ENCODE measurements around the gene ZNF18. TPM values are rescaled to one million over a fixed set of nuclear protein-coding genes. Genes with fewer than 3 reads are reported as not detected.
"Not testable (repeated sequence)": the region's sequence is repeated elsewhere in the genome, so short reads cannot be mapped to it uniquely, and the experiment has no call there.

ZNF18 gene
- total RNA-seq, 1 donor from 2014 or later, result 11.0 TPM

DNA sequence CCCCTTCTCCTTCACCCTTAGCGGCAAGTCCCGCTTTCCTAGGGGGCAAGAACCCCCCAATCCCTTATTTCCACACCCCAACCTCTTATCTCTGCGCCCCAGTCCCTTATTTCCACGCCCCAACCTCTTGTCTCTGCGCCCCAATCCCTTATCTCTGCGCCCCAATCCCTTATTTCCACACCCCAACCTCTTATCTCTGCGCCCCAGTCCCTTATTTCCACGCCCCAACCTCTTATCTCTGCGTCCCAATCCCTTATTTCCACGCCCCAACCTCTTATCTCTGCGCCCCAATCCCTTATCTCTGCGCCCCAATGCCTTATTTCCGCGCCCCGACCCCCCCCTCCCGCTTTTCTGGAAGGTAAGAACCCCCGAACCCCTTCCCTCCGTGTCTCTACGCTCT, 24.5 kb downstream of the ZNF18 start:
- Mint-ChIP-seq H3K9me3 (peaks cover 15% of the 10 kb centered on the region), H3K36me3 (ENCODE audit: low read depth) (peaks cover 18% of the 10 kb centered on the region)
- H3K27ac Mint-ChIP-seq; intact Hi-C loops (cut with micrococcal nuclease); H3K27me3 Mint-ChIP-seq (ENCODE audit: insufficient read depth); DNase-seq (ENCODE audit: low spot score); H3K4me3 Mint-ChIP-seq; H3K4me1 Mint-ChIP-seq (ENCODE audit: low read depth): not testable (repeated sequence)

DNA sequence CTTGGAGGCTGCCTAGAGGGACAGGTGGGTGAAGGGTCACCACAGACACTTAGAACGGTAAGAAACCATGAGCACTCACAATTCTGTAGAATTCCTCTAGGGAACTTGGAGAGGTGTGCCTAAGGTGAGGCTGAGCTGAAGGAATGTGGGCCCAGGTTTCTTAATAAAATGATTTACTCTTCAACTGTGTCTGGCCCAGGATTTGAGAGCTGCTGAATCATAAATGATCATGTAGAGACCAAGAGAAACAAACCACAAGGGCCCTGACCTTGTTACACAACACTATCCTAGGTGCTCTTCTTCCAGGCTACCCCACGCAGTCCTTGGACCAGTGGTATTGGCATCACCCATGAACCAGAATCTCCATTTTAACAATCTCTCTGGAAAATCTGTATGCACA, 27.7 kb downstream of the ZNF18 start:
- DNase-seq (ENCODE audit: low spot score), result no peak
- Mint-ChIP-seq H3K9me3 (peaks cover 38% of the 10 kb centered on the region), H3K36me3 (ENCODE audit: low read depth) (no peaks in the 10 kb centered on the region)

DNA sequence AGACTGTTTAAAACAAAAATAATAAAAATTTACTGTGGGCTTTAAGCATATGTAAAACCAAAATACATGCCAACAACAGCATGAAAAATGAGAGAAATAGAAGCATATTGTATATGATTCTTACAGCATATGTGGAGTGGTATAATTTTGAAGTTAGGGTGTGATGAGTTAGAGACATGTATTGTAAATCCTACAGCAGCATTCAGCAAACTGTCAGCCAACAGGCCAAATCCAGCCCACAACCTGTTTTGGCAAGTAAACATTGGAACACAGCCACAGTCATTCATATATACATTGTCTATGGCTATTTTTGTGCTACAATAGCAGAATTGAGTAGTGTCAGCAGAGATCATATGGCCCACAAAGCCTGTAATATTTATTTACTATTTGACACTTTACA, 42.3 kb downstream of the ZNF18 start:
- H3K9me3 Mint-ChIP-seq, result peaks cover 13% of the 10 kb centered on the region
- no peak overlapping the region for H3K4me3 Mint-ChIP-seq
- H3K27me3 Mint-ChIP-seq (ENCODE audit: insufficient read depth), result no peaks in the 10 kb centered on the region
- intact Hi-C loops (cut with micrococcal nuclease), result no loop called here
- H3K4me1 Mint-ChIP-seq (ENCODE audit: low read depth), result no peaks in the 10 kb centered on the region
- H3K36me3 Mint-ChIP-seq (ENCODE audit: low read depth), result no peaks in the 10 kb centered on the region
- DNase-seq (ENCODE audit: low spot score), result no peak
- no peak overlapping the region for H3K27ac Mint-ChIP-seq

More for the DNA sequence above, 27.7 kb downstream of the ZNF18 start:
- Mint-ChIP-seq H3K4me1 (ENCODE audit: low read depth) (no peaks in the 10 kb centered on the region), H3K4me3 (no peak overlapping the region), H3K27me3 (ENCODE audit: insufficient read depth) (no peaks in the 10 kb centered on the region), H3K27ac (no peak overlapping the region)
- intact Hi-C loops (cut with micrococcal nuclease), result no loop called here

DNA sequence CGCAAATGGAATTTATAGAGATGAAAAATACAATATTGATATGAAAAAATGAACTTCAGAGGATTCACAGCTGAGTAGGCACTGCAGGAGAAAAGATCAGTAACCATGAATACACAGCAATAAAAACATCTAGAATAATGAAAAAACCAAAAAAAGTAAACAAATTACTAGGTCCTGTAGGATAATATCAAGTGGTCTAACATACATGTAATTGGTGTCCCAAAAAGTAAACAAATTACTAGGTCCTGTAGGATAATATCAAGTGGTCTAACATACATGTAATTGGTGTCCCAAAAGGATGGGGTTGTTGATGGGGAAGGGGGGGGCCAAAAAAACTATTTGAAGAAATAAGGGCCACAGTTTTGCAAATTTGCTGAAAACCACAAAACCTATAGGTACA, 43.4 kb downstream of the ZNF18 start:
- Mint-ChIP-seq H3K9me3 (peaks cover 13% of the 10 kb centered on the region), H3K4me3 (no peak overlapping the region), H3K27me3 (ENCODE audit: insufficient read depth) (no peaks in the 10 kb centered on the region)

DNA sequence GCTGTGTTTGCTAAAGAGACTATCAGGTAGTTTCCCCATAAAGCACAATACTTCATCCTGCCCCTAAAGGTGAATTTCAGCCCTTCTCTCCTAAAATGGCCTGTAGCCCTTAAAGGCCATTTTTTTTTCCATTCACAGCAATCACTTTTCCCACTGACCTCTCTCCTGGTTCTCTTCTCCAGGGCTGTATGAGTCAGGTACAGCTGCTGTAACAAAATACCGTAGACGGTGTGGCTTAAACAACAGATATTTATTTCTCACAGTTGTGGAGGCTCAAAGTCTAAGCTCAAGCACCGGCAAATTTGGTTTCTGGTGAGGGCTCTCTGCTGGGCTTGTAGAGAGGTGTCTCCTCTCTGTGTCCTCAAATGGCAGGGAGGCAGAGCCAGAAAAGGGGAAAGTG, 44.7 kb downstream of the ZNF18 start:
- no peak overlapping the region for H3K4me3 Mint-ChIP-seq
- H3K9me3 Mint-ChIP-seq, result peaks cover 13% of the 10 kb centered on the region
- intact Hi-C loops (cut with micrococcal nuclease), result no loop called here
- H3K36me3 Mint-ChIP-seq (ENCODE audit: low read depth), result no peaks in the 10 kb centered on the region
- H3K27ac Mint-ChIP-seq, result no peak overlapping the region
- H3K4me1 Mint-ChIP-seq (ENCODE audit: low read depth), result no peaks in the 10 kb centered on the region
- DNase-seq (ENCODE audit: low spot score), result no peak
- no peaks in the 10 kb centered on the region for H3K27me3 Mint-ChIP-seq (ENCODE audit: insufficient read depth)

More for the DNA sequence above, 43.4 kb downstream of the ZNF18 start:
- intact Hi-C loops (cut with micrococcal nuclease), result no loop called here
- no peak for DNase-seq (ENCODE audit: low spot score)
- Mint-ChIP-seq H3K36me3 (ENCODE audit: low read depth) (no peaks in the 10 kb centered on the region), H3K4me1 (ENCODE audit: low read depth) (no peaks in the 10 kb centered on the region), H3K27ac (no peak overlapping the region)

DNA sequence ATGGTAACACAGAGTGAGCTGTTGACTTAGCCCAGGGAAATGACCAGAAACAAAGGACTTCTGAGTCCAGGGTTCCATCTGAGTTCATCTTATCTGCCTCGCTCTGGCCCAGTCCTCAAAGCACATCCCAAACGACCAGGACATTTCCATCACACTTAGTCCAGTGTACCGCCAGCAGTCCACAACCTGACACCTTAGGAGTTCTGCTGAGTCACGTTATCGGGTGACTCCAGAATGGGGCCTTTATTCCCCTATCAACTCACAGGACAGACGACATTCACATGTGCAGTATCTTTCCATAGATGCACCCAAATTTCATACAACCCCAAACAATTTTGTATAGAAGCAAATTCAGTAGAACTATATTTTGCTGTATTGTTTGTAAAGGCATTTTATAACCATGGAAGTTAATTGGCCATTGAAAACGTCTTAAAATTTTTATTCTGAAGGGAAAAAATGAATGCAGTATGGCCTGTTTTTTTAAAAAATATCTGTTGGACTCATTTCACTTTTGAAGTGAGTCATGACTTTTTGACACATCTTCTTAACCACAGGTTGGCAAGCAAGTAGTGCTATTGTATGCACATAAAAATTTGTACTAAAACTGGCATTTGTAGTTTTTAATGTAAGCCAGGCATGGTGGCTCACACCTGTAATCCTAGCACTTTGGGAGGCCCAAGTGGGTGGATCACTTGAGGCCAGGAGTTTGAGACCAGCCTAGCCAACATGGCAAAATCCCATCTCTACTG, 46.3 kb downstream of the ZNF18 start:
- H3K27me3 Mint-ChIP-seq (ENCODE audit: insufficient read depth), result no peaks in the 10 kb centered on the region
- no peak for DNase-seq (ENCODE audit: low spot score)

DNA sequence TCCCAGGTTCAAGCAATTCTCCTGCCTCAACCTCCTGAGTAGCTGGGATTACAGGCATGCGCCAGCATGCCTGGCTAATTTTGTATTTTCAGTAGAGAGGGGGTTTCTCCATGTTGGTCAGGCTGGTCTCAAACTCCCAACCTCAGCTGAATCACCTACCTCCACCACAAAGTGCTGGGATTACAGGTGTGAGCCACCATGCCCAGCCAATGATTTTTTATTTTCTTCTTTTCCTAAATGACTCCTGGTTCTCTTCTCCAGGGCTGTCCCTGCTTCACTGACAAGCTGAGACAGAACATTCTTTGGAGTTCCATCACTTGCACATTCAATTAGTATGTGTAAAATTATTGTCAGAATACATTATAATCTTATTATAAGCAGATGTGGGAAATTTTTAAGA, 47.7 kb downstream of the ZNF18 start:
- H3K27me3 Mint-ChIP-seq (ENCODE audit: insufficient read depth); H3K27ac Mint-ChIP-seq; intact Hi-C loops (cut with micrococcal nuclease); H3K4me1 Mint-ChIP-seq (ENCODE audit: low read depth); DNase-seq (ENCODE audit: low spot score); H3K4me3 Mint-ChIP-seq; H3K36me3 Mint-ChIP-seq (ENCODE audit: low read depth): not testable (repeated sequence)
- peaks cover 13% of the 10 kb centered on the region for H3K9me3 Mint-ChIP-seq

More for the DNA sequence above, 46.3 kb downstream of the ZNF18 start:
- H3K4me1 Mint-ChIP-seq (ENCODE audit: low read depth), result no peaks in the 10 kb centered on the region
- H3K9me3 Mint-ChIP-seq, result peaks cover 13% of the 10 kb centered on the region
- no peak overlapping the region for H3K27ac Mint-ChIP-seq
- no peak overlapping the region for H3K4me3 Mint-ChIP-seq
- H3K36me3 Mint-ChIP-seq (ENCODE audit: low read depth), result no peaks in the 10 kb centered on the region
- intact Hi-C loops (cut with micrococcal nuclease), result no loop called here

DNA sequence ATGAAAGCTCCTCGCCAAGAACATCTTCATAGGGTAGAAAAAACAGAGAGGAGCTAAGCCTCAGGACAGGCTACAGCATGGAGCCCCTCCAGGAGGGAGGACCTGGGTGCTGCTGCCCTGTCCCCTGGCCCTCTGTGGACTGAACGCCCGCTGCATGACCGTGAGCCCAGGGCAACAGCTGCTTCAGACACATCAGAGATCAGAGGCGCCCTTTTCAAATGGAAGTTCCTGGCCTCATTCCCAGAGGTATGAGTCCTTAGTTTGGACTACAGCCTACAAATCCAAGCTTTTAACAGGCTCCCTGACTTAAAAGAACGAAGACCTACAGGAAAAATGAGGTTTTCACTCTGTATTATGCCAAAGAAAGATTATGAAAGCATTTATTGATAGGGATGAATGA, 48.5 kb downstream of the ZNF18 start:
- H3K4me3 Mint-ChIP-seq, result no peak overlapping the region
- no peaks in the 10 kb centered on the region for H3K4me1 Mint-ChIP-seq (ENCODE audit: low read depth)
- H3K36me3 Mint-ChIP-seq (ENCODE audit: low read depth), result no peaks in the 10 kb centered on the region
- H3K27me3 Mint-ChIP-seq (ENCODE audit: insufficient read depth), result no peaks in the 10 kb centered on the region
- H3K9me3 Mint-ChIP-seq, result peaks cover 9% of the 10 kb centered on the region
- no peak for DNase-seq (ENCODE audit: low spot score)
- intact Hi-C loops (cut with micrococcal nuclease), result no loop called here
- no peak overlapping the region for H3K27ac Mint-ChIP-seq

DNA sequence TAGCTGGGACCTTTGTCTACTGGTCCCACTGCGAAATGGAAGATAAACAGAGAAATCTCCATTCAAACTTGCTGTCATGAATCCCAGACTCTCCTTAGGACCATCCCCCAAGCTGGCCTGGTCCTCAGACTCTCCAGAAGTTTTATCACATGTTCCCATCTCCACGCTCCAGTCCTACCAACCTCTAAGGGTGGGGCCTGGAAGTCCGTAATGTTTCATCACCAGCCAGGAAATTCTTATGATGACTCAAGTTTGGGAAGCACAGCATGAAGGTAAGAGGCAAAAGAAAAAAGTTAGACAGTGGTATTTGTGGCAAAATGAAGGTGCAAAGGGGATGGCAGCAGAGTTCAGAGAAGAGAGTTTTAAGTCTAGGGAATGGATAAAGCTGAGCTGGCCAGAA, 52.7 kb downstream of the ZNF18 start:
- H3K36me3 Mint-ChIP-seq (ENCODE audit: low read depth), result no peaks in the 10 kb centered on the region
- H3K4me1 Mint-ChIP-seq (ENCODE audit: low read depth), result no peaks in the 10 kb centered on the region
- H3K4me3 Mint-ChIP-seq, result no peak overlapping the region
- H3K27me3 Mint-ChIP-seq (ENCODE audit: insufficient read depth), result no peaks in the 10 kb centered on the region
- no peaks in the 10 kb centered on the region for H3K9me3 Mint-ChIP-seq
- intact Hi-C loops (cut with micrococcal nuclease), result no loop called here
- no peak overlapping the region for H3K27ac Mint-ChIP-seq
- no peak for DNase-seq (ENCODE audit: low spot score)

DNA sequence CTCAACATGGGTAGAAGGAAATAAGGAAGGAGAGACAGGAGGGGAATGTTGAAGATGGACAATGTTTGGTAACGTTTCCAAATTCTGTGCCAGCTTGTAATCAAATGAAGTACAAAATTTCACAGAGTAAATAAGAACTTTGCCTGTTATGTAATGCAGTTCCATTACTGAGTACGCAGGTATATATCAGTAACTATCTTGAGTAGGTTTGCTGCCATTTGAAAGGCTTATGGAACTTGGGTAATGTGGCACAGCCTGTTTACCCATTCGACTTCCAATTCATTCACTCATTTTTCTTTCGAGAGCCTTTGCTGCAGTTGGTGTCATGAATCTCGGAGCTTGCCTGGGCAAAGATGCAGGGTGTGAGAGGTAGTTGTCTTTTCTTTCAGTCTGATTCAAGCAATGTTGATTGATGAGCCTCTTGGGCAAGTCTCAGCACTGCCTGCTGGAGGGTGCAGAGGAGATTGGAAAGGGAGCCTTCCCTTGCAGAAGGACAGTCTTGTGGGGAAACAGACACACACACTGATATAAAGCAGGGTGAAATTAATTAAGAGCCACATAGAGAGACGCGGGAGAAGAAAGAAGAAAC, 53.4 kb downstream of the ZNF18 start:
- intact Hi-C loops (cut with micrococcal nuclease), result no loop called here
- Mint-ChIP-seq H3K27ac (no peak overlapping the region), H3K9me3 (no peaks in the 10 kb centered on the region), H3K4me3 (no peak overlapping the region), H3K4me1 (ENCODE audit: low read depth) (no peaks in the 10 kb centered on the region), H3K27me3 (ENCODE audit: insufficient read depth) (no peaks in the 10 kb centered on the region), H3K36me3 (ENCODE audit: low read depth) (no peaks in the 10 kb centered on the region)
- no peak for DNase-seq (ENCODE audit: low spot score)

DNA sequence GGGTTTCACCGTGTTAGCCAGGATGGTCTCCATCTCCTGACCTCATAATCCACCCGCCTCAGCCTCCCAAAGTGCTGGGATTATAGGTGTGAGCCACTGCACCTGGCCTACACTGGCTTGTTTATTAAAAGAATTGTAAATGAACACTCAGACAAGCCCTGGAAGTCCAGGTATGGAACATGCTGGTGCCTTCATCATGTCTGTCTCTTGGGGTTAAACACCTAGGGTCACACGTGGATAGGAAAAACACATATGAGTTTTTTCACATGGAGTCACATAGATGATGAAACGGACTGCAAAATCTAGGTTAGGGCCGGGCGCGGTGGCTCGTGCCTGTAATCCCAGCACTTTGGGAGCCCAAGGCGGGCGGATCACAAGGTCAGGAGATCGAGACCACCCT, 54.2 kb downstream of the ZNF18 start:
- H3K27ac Mint-ChIP-seq; H3K4me1 Mint-ChIP-seq (ENCODE audit: low read depth); H3K36me3 Mint-ChIP-seq (ENCODE audit: low read depth); DNase-seq (ENCODE audit: low spot score); H3K27me3 Mint-ChIP-seq (ENCODE audit: insufficient read depth); H3K9me3 Mint-ChIP-seq; H3K4me3 Mint-ChIP-seq; intact Hi-C loops (cut with micrococcal nuclease): not testable (repeated sequence)

DNA sequence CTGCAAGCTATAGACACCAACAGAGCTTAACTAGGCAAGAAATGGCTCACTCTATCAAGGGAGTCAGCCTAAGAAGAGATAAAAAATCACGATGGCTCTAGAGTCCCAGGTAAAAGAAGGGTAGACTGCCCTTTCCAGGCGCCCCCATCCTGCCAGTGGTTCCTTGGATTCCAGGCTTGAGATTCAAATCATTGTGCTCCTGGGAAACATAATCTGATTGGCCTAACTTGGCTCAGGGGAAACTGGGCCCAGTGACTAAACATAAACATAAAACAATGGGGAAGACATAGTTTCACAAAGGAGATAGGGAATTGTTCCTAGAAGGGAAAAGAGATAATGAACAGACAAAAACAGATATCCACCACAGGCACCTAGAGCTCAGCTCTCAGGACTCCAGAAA, 56.4 kb downstream of the ZNF18 start:
- intact Hi-C loops (cut with micrococcal nuclease), result no loop called here
- DNase-seq (ENCODE audit: low spot score), result no peak
- Mint-ChIP-seq H3K27ac (no peak overlapping the region), H3K36me3 (ENCODE audit: low read depth) (no peaks in the 10 kb centered on the region), H3K27me3 (ENCODE audit: insufficient read depth) (no peaks in the 10 kb centered on the region), H3K9me3 (no peaks in the 10 kb centered on the region), H3K4me1 (ENCODE audit: low read depth) (no peaks in the 10 kb centered on the region), H3K4me3 (no peak overlapping the region)

DNA sequence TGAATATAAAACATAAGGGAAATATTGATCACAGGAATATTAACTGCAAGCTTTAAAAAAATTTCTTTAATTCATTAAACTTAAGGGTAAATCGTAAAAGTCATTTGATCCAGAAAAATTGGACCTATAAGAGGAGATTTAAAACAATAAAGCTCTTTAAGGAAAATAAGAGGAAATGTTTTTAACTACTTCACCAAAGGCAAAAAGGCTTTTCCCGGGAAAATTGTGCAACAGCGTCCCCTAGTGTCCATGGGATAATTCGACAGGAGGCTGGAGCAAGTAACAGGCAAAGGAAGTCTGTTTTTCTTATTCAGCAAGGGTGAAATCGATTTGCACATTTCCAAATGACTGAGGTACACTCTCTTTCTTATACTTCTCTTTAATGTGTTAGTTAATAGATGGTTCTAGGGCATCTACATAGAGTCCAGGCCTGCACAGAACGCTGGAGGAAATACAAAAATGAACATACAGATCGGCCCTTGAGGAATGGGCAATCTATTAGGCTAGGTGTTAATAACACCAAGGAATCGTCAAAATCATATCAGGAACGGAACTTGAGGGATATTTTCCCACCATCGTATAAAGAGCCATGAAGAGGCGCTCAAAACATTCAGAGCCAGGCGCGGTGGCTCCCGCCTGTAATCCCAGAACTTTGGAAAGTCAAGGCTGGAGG, 61.4 kb downstream of the ZNF18 start:
- DNase-seq (ENCODE audit: low spot score), result no peak
- no peaks in the 10 kb centered on the region for H3K4me1 Mint-ChIP-seq (ENCODE audit: low read depth)
- no peak overlapping the region for H3K4me3 Mint-ChIP-seq
- intact Hi-C loops (cut with micrococcal nuclease), result loop anchor here (5.0 kb wide), 1 partner anchor 1059 kb away; no protein-coding TSS in a partner anchor
- no peaks in the 10 kb centered on the region for H3K9me3 Mint-ChIP-seq
- no peaks in the 10 kb centered on the region for H3K36me3 Mint-ChIP-seq (ENCODE audit: low read depth)
- no peaks in the 10 kb centered on the region for H3K27me3 Mint-ChIP-seq (ENCODE audit: insufficient read depth)
- H3K27ac Mint-ChIP-seq, result no peak overlapping the region
